SIG-M5 treated with dmso at 0.1 percent for 504 hours (cell line): Measurements from ENCODE around the gene PCP4L1.
"Not testable (repeated sequence)": the region's sequence is repeated elsewhere in the genome, so short reads cannot be mapped to it uniquely, and the experiment has no call there.

Experiments used
- DNase-seq: peaks from one replicate; lab custom pipeline; 2025; ENCODE audit not compliant: unreplicated experiment; lab: John Stamatoyannopoulos, UW

Gene PCP4L1

DNA sequence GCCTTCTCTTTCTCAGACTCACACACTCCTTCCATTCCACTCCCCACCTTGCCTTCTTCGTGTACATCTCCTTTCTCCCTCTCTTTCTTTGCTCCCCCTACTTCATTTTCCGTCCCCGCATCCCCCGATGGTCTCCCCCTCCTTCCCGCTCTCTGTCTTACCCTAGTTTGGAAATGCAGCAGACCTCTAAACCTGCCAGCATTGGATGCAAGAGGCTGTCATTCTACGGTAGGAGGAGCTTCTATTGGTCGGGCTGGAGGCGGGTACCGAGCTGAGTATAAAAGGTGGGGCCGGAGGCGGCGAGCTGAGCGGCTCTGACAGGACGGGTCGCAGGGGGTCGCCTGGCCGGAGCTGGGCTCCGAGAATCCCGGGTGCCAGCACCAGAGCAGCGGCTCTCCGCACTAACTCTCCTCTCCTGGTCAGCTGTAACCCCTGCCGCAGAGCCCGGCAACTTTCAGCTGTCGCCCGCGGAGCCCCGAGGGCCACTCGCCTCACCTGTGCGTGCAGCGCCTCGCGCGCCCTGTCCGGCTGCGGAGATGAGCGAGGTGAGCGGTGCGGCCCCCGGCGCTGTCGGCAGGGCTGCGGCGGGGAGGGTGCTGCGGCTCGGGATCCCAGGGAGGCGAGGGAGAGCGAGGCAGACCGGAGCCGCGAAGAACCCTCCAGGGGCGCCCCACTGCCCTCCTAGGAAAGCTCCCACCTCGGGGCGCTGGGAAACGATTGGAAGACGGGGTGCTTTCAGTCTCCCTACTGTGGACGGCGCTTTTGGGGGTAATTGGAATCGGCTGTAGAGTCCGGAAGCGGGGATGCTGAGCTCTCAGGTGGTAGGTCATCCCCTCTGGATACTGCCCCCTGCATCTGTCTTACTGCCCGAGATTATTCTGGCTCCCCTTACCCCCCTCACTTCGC is at the start of gene PCP4L1:
PCP4L1 (plus strand) TSS at position 307 of the 906 bp plus-strand sequence; CDS start at position 537, 230 bp downstream.
- DNase-seq: peak; percentile 33

DNA sequence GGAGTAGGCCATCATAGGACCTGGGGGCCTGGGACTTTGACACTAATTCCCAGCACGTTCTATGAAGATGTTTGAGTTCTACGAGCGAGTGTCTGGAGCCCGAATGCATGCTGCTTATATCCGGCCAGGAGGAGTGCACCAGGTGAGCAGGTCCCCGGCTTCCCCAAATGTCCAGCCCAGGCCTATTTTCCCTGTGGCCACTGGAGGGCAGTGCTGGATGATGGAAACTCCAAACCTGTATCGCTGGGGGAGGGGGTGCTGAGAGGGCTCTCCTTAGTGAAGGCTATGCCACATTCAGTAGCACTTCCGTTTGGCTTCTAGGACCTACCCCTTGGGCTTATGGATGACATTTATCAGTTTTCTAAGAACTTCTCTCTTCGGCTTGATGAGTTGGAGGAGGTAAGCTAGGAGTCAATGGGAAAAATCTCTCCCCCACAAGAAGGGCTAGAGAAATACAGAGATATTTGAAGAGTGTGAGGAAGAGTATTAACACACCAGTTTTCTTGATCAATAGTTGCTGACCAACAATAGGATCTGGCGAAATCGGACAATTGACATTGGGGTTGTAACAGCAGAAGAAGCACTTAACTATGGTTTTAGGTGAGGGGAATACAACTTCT is 48.6 kb upstream of the PCP4L1 start:
- DNase-seq: peak; percentile 82

DNA sequence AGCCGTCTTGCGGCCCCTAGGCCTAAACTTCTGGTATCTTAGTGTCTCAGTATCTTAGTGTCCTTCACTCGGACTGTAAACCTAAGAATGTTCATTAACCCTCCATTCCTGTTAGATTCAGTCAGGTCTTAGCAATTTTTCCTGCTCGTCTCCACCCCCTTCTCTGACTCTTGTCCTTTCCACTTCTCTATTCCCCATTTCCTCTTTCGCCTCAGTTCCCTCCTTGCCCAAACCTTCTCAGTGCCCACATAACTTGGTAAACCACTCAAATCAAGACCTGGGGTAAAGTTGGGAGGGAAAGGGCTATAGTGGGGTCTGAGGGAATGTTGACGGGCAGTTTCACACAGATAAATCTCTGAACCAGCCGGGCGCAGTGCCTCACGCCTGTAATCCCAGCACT is 44.2 kb upstream of the PCP4L1 start:
- DNase-seq: peak; percentile 70

DNA sequence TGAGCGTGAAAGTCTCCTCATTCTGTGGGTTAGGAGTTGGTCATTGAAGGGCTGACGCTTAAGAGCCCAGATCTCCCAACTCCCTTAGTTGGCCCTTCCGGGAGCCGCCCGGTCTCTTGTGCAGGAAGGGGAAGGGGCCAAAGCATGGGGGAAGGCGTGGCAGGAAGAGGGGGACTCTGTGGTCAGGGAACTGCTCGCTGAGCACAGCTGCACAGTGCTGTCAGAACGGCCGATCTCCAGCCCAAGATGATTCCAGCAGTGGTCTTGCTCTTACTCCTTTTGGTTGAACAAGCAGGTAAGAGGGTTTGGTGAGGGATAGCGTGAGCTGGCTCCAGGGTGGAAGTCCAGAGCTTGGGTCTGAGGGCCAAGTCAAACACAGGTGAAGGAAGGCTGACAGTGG is 43.5 kb upstream of the PCP4L1 start, which contains the start of gene FCER1G:
FCER1G (plus strand) TSS at position 220 of the 400 bp plus-strand sequence; CDS start at position 247, 27 bp downstream.
- peak; percentile 69 for DNase-seq

DNA sequence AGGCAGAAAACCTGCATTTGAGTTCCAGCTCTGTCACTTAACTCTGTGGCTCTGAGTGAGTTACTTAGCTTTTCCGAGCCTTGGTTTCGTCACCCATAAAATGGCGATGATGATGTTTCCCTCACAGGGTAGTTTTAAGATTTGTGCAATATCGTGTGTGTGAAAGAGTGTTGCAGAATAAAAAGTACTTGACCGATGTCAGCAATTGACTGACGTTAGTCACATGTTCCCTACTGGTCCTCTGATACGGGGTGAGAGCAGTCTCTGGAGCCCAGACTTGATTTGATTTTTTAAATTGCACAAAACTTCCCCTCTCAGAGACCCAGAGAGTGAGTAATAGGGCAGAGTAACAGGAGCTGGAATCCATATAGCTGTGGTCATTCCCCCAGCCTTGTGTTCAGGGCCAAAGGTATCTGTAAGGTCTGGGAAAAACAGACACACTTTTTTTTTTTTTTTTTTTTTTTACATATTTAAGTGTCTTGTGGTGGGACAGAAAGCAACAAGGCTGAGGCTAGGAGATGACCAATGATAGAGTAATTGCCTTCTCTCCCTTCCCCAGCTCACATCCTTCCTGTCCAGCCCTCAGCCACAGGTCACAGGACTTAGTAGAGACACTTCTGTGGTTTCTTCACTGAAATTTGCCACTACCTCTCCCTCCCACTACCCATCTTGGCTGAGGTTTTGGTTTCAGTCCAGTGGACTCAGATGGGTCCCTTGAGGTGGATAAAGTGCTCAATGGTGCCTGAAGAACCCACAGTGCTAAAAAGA is 41.4 kb upstream of the PCP4L1 start:
- DNase-seq: peak; percentile 98

DNA sequence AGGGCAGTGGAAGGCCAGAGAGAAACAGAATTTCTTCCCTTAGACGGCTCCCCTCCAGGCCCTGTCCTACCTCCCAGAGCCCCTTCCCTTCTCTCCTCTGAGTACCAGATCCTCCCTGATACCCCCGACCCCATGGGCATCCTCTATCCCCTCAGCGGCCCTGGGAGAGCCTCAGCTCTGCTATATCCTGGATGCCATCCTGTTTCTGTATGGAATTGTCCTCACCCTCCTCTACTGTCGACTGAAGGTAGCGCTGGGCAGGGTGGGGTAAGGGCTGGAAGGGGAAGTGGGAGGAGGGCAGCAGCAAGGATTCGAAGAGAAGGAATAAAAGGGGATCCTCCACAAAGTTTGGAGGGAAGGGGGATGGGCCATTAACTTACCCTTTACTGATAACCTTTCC is 40.7 kb upstream of the PCP4L1 start:
- no peak for DNase-seq

DNA sequence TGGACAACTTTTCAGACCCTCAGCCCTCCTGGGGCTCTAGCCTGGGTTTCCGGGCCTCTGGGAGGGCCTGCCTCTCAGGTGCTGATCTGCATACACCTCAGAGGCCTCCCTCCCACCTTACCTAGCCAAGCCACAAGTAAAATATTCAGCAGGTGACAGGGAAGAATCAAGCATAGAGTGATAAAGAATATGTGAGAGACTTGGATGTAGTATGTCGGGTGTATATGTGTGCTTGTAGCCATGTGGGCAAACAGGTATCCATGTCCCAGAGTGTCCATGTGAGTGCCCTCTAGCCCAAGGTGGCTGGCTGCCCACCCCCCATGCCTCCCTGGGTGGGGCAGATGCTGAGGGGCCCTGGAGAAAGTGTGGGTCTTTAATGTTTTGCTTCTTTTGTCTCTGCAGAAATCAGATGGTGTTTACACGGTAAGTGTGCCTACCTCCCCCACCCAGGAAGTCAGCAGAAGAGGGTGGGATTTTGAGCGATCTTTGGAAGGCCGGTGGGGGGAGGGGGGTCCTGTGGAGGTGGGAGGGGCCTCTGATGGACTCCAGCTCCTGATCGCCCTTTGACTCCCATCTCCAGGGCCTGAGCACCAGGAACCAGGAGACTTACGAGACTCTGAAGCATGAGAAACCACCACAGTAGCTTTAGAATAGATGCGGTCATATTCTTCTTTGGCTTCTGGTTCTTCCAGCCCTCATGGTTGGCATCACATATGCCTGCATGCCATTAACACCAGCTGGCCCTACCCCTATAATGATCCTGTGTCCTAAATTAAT is 40.1 kb upstream of the PCP4L1 start:
- no peak for DNase-seq

DNA sequence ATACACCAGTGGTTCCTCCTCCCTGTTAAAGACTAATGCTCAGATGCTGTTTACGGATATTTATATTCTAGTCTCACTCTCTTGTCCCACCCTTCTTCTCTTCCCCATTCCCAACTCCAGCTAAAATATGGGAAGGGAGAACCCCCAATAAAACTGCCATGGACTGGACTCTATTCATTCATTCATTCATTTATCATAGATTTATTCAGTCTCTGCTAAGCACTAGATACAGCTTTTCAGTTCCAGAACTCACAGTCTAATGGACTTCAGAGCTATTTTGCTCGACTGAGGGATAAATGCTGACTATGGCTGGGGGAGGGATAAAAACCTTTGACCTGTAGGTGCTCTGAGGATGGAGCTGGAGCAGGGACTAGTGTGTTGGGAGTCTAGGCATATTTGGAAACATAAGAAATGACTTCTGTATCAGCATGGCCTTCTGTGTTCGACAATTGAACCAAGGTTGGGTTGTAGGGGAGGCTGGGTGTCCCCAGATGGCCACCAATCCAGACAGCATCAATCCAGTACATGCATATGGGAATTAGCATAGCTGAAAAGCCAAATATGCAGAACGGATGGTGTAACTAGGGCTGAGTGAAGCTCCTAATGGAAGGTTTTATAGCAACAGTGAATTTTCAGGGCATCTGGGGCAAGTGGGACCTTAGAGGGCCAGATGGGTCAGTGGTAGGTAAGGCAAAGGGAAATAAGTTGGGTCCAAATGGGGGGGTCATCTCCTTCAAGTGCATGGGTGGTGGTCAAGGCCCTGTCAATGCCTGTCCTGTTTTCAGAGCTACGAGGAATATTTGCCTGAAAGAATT is 39.3 kb upstream of the PCP4L1 start:
- DNase-seq: no peak

DNA sequence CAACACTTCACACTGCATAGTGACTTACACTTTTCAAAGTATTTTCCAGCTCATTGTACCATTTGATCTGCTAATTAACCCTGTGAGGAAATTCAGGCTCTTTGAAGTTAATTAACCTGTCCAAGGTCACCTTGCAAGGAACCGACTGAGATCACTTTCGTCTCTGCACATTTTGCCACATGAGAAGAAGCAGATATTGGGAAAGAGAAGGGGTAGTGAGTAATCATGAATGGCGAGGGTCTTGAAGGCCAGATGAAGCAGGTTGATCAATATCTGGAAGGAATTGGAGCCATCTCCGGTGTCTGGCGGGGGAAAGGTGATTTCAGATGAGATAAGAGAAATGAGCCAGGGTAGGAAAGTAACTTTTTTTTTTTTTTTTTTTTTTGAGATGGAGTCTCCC is 38.5 kb upstream of the PCP4L1 start:
- DNase-seq: no peak

DNA sequence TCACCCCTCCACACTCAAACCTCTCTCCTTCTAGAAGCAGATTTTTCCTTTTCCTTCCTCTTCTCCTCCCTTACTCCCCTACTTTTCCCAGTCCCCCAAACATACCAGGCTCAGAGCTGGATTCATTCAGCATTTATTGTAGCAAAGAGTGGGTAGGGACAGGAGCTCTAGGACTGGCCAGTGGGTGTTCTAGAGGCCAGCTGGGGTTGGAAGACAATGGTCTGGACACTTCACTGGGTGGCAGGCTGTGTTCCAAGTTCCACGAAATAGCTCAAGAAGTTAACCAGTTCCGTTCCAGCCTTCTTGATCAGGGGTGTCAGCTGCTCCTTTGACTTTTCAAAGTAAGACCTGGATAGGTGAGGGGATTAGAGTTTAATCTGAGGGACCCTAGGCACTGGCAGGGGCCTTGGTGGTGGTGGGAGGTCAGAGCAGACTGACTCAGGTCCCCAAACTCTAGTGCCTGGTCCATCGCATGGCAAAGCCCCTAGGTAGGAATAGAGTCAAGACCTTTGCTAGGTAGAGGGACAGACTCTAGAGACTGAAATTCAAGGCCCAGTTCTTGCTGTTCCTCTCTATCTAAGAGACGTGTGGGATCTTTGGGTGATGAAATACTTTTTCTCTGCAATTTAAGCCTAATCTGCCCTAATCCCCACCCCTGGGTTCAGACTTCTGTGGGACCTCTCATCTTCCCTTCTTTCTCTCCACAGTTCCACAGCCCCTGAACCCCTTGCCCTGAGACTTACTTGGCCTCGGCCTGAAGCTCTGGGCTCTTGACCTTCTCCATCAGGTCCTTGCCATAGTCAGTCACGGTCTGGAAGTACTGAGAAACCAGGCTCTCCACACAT is 36.1 kb upstream of the PCP4L1 start:
- DNase-seq: no peak

DNA sequence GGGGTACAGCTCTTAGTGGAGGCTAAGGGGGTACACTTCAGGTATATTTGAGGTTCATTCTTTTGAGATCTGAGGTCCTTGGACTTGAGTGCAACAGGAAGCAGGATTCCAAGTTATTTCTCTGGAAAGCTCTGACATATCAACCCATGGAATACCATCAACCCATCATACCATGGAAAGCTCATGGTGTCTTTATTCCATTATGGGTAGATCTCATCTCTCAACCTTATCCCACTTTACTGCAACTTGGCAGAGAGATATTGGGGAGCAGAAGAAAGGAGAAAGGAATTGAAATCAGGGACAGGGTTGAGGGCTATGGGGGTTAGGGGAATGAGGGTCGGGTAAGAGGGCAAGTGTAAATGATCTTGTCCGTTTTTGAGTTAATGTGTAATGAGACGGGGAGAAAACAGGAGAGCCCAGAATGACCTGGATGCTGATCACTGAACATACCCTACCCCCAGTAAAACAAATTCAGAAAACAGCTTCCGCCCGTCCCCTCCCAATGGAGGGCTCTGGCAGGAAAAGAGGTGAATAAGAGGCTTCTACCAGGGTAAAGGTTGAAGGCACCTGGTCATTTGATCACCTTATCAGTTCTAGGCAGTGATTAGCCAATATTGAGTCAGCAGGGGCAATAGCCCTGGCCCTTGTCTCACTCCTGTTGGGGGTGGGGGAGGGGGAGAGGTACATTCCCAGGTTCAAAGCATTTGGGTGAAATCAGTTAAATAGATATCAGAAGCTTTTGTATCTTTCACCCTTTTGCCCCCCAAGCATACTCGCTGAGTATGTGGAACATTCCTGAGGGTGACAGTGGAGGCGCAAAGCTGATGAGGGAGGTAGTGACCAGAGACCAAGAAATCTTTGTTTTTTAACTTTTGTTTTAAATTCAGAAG is 34.5 kb upstream of the PCP4L1 start:
- no peak for DNase-seq

DNA sequence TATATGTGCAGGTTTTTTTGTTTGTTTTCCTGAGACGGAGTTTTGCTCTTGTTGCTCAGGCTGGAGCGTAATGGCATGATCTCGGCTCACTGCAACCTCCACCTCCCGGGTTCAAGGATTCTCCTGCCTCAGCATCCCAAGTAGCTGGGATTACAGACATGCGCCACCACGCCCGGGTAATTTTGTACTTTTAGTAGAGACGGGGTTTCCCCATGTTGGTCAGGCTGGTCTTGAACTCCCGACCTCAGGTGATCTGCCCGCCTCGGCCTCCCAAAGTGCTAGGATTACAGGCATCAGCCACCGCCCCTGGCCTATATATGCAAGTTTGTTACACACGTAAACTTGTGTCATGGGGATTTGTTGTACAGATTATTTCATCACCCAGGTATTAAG is 33.9 kb upstream of the PCP4L1 start:
- DNase-seq: not testable (repeated sequence)

DNA sequence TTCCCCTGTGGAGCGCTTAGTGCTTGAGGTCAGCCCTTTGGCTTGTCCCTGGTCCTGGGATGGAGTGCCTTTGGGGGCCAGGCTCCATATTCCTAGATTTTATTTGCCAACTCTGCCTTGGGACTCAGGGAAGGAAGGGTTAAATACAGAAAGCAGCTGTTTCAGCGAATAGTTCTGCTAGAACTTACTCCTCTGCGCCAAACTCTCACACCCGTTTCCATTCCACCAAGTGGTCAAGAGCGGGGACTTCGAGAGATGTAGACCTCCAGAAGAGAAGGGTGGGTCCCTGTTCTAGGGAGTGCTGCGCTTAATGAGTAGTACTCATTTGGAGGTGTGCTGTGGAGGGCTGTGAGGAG is 33.4 kb upstream of the PCP4L1 start:
- no peak for DNase-seq

DNA sequence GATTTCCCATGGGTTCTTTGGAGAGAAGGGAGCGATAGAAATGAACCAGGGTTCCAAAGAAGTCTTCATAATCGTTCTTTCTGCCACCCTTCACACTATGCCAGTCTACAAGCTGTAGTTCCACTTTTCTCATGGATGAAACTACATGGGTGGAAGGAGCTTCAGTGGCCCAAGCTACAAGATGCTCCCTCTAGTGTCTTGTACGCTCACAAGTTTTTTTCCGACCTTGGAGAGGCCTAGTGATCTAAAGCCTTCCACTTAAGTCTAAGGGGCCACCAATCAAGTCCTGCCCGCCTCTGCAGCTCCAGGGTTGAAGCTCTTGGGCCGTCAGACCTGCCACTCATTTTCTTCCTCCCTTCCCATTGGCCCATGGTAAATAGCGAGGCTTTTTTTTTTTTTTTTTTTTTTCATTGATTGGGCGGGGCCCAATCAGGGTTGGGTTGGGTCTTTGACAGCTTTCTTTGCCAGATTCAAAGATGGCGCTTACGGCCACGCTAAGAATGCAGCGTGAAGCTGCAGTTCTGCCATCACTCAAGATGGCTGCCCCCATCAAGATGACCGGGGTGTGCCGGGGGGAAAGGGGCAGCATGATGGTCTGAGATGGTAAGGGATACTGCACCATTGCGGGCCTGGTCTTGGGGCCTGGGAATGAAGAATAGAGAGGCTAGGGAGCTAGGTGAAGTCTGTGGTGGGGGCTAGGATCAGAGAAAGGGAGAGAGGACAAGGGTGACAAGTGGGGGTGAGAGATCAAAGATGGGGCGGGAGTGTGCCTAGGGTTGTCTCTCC is 32.8 kb upstream of the PCP4L1 start, which contains the start of gene TOMM40L:
TOMM40L (plus strand) TSS at position 527 of the 786 bp plus-strand sequence. CDS start 430 bp downstream, outside the sequence.
- DNase-seq: peak; percentile 100

DNA sequence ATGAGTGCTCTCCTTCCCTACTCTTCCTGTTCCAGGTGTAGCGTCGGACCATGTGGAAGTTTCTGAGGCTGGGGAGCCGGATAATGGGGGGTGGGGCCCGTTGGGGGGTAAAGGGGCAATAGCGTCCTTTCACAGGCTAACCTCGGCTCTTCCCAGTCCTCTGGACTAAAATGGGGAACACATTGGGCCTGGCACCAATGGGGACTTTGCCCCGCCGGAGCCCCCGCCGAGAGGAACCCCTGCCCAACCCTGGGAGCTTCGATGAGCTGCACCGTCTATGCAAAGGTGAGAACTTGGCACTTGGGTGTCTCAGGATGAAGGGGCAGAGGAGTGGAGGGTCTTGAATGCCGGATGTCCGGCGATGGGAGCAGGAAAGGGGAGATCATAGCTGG is 32.2 kb upstream of the PCP4L1 start:
- no peak for DNase-seq

DNA sequence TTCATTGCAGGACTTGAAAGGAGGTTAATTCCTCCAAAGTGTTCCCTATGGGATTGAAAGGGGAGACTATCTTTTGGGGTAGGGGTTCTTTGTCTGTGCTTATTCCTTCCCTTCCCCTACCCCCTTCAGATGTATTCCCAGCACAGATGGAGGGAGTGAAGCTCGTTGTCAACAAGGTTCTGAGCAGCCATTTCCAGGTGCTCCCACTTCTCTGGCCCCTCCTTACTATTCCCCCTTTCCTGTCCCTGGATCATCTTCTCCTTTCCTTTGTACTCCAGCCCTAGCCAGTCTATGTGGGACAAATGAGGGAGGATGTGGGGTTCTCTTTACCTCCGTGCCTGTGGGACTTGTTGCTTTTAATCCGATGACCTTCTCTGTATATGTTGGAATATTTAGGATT is 31.8 kb upstream of the PCP4L1 start:
- no peak for DNase-seq

DNA sequence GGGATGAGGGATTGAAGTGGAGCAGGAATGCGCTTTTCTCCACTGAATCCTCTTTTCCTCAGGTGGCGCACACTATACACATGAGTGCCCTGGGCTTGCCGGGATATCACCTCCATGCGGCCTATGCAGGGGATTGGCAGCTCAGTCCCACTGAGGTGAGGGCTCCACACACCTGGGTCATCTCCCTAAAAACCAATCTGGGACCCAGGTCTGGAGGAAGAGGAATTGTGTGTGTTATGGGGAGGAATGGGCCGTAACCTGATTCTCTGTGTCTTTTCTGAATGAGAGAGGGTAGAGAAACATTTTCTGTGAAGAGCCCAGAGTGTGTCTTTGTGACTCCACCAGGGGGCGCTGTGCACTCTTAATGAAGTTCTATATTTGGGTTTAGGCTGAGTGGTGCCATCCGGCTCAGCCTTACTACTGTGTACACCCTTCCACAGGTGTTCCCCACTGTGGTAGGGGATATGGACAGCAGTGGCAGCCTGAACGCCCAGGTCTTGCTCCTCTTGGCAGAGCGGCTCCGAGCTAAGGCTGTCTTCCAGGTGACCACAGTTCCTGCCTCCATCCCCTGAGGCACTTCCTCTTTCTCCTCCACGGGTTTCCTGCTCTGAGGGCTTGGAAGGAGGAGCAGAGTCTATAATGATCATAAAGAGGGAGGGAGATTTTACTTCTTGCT is 31.2 kb upstream of the PCP4L1 start:
- peak; percentile 96 for DNase-seq
